Gastroesophageal sphincter (tissue), 3 donors: Measurements from ENCODE around the gene MEN1.

Experiments
- POLR2A ChIP-seq, 2 donors: fragments of 450-650 bp; IDR thresholded peaks; one replicate each; pipeline ENCODE4 v1.6.1; 2017; ENCODE audit warnings: antibody characterized with exemption in 2 of 2, mild to moderate bottlenecking in 2 of 2, moderate library complexity in 1 of 2
- POLR2AphosphoS5 ChIP-seq: sonication (generic); formaldehyde crosslinking; IDR thresholded peaks from one replicate; pipeline ENCODE4 v1.6.1; 2017; ENCODE audit warnings: antibody characterized with exemption
- TF ChIP-seq, protein P1 (sequence below), 4 experiments: fragments of 200-600 bp in 2 of 4; fragments of 450-650 bp in 2 of 4; sonication (generic) in 1 of 4; IDR thresholded peaks; one replicate each; pipeline ENCODE4 v1.5.1; 2017 to 2019; ENCODE audit warnings: antibody characterized with exemption in 4 of 4, mild to moderate bottlenecking in 2 of 4, moderate library complexity in 2 of 4

GRCh38 chr11:64799623-64800302, 10.6 kb downstream of the MEN1 start:
- TF ChIP-seq, protein P1, sequence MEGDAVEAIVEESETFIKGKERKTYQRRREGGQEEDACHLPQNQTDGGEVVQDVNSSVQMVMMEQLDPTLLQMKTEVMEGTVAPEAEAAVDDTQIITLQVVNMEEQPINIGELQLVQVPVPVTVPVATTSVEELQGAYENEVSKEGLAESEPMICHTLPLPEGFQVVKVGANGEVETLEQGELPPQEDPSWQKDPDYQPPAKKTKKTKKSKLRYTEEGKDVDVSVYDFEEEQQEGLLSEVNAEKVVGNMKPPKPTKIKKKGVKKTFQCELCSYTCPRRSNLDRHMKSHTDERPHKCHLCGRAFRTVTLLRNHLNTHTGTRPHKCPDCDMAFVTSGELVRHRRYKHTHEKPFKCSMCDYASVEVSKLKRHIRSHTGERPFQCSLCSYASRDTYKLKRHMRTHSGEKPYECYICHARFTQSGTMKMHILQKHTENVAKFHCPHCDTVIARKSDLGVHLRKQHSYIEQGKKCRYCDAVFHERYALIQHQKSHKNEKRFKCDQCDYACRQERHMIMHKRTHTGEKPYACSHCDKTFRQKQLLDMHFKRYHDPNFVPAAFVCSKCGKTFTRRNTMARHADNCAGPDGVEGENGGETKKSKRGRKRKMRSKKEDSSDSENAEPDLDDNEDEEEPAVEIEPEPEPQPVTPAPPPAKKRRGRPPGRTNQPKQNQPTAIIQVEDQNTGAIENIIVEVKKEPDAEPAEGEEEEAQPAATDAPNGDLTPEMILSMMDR (IDR thresholded peaks at IDR 0.05), result no peak
- TF ChIP-seq POLR2A (IDR thresholded peaks at IDR 0.05) (no peak), POLR2AphosphoS5 (no peak)
